HG02870 (cell line): ENCODE results near the gene RANBP3L.
"Not testable (repeated sequence)": the region's sequence is repeated elsewhere in the genome, so short reads cannot be mapped to it uniquely, and the experiment has no call there.

Experiments used
- ATAC-seq: cut with Tn5 transposase; IDR thresholded peaks from one replicate; pipeline ENCODE4 v1.9.1; 2021; ENCODE audit warnings: mild to moderate bottlenecking, moderate library complexity; ENCODE audit not compliant: unreplicated experiment

RANBP3L gene

GRCh38 chr5:36301858-36302603 is at the start of gene RANBP3L:
Gene RANBP3L, minus strand, starts transcription at chr5:36301902. Its CDS starts 486 bp downstream, at chr5:36301416.
- ATAC-seq = no peak

- no peak for ATAC-seq
Observed at GRCh38 chr5:36346896-36347690, 45.4 kb upstream of the RANBP3L start.

GRCh38 chr5:36344899-36345298 is 43.2 kb upstream of the RANBP3L start:
- ATAC-seq = no peak

GRCh38 chr5:36341720-36342119 is 40.0 kb upstream of the RANBP3L start:
- not testable (repeated sequence) for ATAC-seq

- no peak for ATAC-seq
Observed at GRCh38 chr5:36337597-36337996, 35.9 kb upstream of the RANBP3L start.

- ATAC-seq = no peak
Observed at GRCh38 chr5:36334315-36334714, 32.6 kb upstream of the RANBP3L start.

GRCh38 chr5:36332720-36333119 is 31.0 kb upstream of the RANBP3L start:
- not testable (repeated sequence) for ATAC-seq

- no peak for ATAC-seq
Observed at GRCh38 chr5:36325196-36325595, 23.5 kb upstream of the RANBP3L start.

GRCh38 chr5:36323926-36324781 is 22.5 kb upstream of the RANBP3L start:
- no peak for ATAC-seq

- no peak for ATAC-seq
Observed at GRCh38 chr5:36312953-36313672, 11.4 kb upstream of the RANBP3L start.

- ATAC-seq = no peak
Observed at GRCh38 chr5:36311956-36312355, 10.3 kb upstream of the RANBP3L start.

GRCh38 chr5:36310138-36310537 is 8.4 kb upstream of the RANBP3L start:
- no peak for ATAC-seq

GRCh38 chr5:36305571-36306326 is 4.0 kb upstream of the RANBP3L start:
- ATAC-seq = peak; percentile 58

- ATAC-seq = no peak
Observed at GRCh38 chr5:36304095-36304805, 2.5 kb upstream of the RANBP3L start.

- ATAC-seq = no peak
Observed at GRCh38 chr5:36300927-36301540, 668 bp downstream of the RANBP3L start.

- ATAC-seq = no peak
Observed at GRCh38 chr5:36300191-36300926, 1.3 kb downstream of the RANBP3L start.

- ATAC-seq = no peak
Observed at GRCh38 chr5:36298552-36298951, 3.1 kb downstream of the RANBP3L start.

- no peak for ATAC-seq
Observed at GRCh38 chr5:36297653-36298052, 4.0 kb downstream of the RANBP3L start.
